ENCODE results near the gene AGO3.
A peak's percentile ranks its signal among the peaks of the same experiment; 100 is the strongest.

Gene AGO3

GRCh38 chr1:35930593-35931445 is at the start of gene AGO3:
Gene AGO3, plus strand, starts transcription at chr1:35931105. Its CDS starts 322 bp downstream, at chr1:35931427.
- TF ChIP-seq ZFX (IDR thresholded peaks at IDR 0.05), result peak; percentile 88
- TF ChIP-seq, protein P1, sequence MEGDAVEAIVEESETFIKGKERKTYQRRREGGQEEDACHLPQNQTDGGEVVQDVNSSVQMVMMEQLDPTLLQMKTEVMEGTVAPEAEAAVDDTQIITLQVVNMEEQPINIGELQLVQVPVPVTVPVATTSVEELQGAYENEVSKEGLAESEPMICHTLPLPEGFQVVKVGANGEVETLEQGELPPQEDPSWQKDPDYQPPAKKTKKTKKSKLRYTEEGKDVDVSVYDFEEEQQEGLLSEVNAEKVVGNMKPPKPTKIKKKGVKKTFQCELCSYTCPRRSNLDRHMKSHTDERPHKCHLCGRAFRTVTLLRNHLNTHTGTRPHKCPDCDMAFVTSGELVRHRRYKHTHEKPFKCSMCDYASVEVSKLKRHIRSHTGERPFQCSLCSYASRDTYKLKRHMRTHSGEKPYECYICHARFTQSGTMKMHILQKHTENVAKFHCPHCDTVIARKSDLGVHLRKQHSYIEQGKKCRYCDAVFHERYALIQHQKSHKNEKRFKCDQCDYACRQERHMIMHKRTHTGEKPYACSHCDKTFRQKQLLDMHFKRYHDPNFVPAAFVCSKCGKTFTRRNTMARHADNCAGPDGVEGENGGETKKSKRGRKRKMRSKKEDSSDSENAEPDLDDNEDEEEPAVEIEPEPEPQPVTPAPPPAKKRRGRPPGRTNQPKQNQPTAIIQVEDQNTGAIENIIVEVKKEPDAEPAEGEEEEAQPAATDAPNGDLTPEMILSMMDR (conservative IDR thresholded peaks at IDR 0.05), result no peak
- H3K27ac ChIP-seq, result peak within 1 kb of the TSS; percentile 96

- no peak overlapping the region for H3K27ac ChIP-seq
- TF ChIP-seq, protein P1 (conservative IDR thresholded peaks at IDR 0.05), result no peak
- no peak for TF ChIP-seq ZFX (IDR thresholded peaks at IDR 0.05)
Observed at GRCh38 chr1:35881850-35882273, 49.0 kb upstream of the AGO3 start.

DNA sequence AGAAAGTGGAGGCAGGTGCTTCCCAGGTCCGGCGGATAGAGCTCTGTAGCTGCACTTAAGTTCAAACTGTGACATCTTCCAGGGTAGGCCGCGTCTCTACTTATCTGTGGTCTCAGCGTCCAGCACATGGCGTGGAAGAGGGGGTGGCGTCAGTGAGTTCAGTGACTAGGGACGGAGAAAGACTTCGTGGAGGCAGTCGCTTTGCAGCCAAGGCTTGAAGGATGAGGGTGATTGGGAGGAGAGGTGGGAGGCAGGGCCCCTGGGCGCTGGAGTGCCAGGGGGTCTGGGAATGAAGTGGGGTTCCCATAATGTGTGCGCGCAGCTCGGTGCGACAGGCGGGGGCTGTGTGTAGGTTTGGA is 48.3 kb upstream of the AGO3 start:
- H3K27ac ChIP-seq, result peak overlapping the region; percentile 78; the same call in 1 of the 2 replicates
- TF ChIP-seq, protein P1 (conservative IDR thresholded peaks at IDR 0.05), result no peak
- TF ChIP-seq ZFX (IDR thresholded peaks at IDR 0.05), result no peak

DNA sequence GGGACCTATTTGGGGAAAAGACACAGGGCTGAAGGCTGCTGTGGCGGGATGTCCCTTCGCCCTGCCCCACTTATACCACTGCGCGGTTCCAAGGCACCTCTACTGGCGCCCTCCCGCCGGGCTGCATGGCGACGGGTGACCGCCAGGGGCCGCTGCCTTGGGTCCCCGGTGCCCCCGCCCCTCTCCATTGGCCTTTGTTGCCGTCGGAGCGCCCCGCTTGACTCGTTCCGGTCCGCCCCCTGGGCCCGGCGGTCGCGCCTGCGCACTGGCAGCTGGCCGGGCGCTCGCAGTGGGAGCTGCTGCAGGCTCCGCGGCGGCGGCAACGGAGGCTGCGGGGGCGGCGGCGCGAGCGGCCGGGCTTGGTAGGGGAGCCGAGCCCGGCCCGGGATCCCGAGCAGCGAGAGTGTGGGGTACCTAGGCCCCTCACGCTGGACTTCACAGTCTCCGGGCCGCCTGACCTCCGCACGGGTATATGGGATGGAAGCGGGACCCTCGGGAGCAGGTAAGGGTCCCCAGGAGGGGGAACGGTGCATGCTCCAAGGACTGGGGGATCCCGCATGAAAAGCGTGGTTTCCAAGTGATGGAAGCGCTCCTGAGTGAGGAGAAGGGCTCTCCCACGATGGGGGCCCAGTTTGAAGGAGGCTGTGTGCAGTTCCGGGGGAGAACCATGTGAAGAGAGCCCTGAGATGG is 47.8 kb upstream of the AGO3 start, which contains the start of gene AGO1:
TSS of gene AGO1 (plus strand) at position 265 of the 690 bp plus-strand sequence. CDS start at position 478, 213 bp downstream.
- H3K27ac ChIP-seq, result peak within 1 kb of the TSS; percentile 78
- TF ChIP-seq, protein P1 (conservative IDR thresholded peaks at IDR 0.05), result peak; percentile 99
- TF ChIP-seq ZFX (IDR thresholded peaks at IDR 0.05), result peak; percentile 65

DNA sequence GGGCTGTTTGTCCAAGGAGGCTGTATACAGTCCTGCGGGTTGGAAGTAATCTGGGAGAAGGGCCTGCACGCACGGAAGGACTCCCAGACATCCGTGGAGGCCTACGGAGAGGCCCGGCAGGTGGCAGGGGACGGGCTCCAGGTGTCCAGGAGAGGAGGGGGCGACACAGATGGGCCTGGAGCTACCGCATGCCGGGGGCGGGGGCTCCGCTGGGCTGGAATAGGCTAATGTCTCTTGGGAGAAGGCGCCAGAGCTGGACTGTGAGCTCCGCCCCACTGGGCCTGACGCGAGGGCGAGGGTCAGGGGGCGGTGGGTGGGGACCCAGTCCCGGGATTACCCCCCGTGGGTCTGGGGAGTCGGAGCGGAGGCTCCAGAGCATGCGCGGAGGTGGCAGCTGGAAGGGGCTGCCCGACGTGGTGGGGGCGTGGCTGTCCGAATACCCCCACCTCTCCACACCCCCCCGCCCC is 47.2 kb upstream of the AGO3 start:
- peak overlapping the region; percentile 78 for H3K27ac ChIP-seq
- no peak for TF ChIP-seq ZFX (IDR thresholded peaks at IDR 0.05)
- TF ChIP-seq, protein P1 (conservative IDR thresholded peaks at IDR 0.05), result no peak

GRCh38 chr1:35884934-35885333 is 46.0 kb upstream of the AGO3 start:
- no peak overlapping the region for H3K27ac ChIP-seq
- TF ChIP-seq, protein P1 (conservative IDR thresholded peaks at IDR 0.05), result no peak
- no peak for TF ChIP-seq ZFX (IDR thresholded peaks at IDR 0.05)
